GM20000 (cell line): ENCODE measurements around the gene CEMP1.
A peak's percentile ranks its signal among the peaks of the same experiment; 100 is the strongest.

ENCODE experiments used
- DNase-seq: peaks from one replicate; pipeline ENCODE4 v3.0.0; 2012; ENCODE audit warnings: low spot score
- CTCF ChIP-seq: IDR thresholded peaks from 2 replicates; pipeline ENCODE4 v1.5.1; 2012; ENCODE audit warnings: mild to moderate bottlenecking, control low read depth; ENCODE audit errors: extremely low read depth, missing control alignments

Gene CEMP1

GRCh38 chr16:2518823-2519710 is 12.1 kb downstream of the CEMP1 start:
- DNase-seq, result no peak
- no peak for TF ChIP-seq CTCF

- no peak for TF ChIP-seq CTCF
Observed at GRCh38 chr16:2517954-2518605, 13.1 kb downstream of the CEMP1 start.

GRCh38 chr16:2516391-2517240 is 14.6 kb downstream of the CEMP1 start:
- DNase-seq, result no peak
- TF ChIP-seq CTCF, result no peak

More at GRCh38 chr16:2517954-2518605, 13.1 kb downstream of the CEMP1 start:
- no peak for DNase-seq

- no peak for TF ChIP-seq CTCF
Observed at GRCh38 chr16:2515180-2515851, 15.9 kb downstream of the CEMP1 start.

GRCh38 chr16:2514333-2515179 is 16.7 kb downstream of the CEMP1 start:
- DNase-seq, result no peak
- no peak for TF ChIP-seq CTCF

More at GRCh38 chr16:2515180-2515851, 15.9 kb downstream of the CEMP1 start:
- DNase-seq, result no peak

- peak; percentile 98 for DNase-seq
- no peak for TF ChIP-seq CTCF
Observed at GRCh38 chr16:2513405-2514332, 17.5 kb downstream of the CEMP1 start, which contains the start of gene ATP6V0C. ATP6V0C (plus strand) TSS chr16:2513952; CDS start chr16:2514104, 152 bp downstream.
